Measurements from ENCODE around the gene B3GNT2.

Gene B3GNT2

DNA sequence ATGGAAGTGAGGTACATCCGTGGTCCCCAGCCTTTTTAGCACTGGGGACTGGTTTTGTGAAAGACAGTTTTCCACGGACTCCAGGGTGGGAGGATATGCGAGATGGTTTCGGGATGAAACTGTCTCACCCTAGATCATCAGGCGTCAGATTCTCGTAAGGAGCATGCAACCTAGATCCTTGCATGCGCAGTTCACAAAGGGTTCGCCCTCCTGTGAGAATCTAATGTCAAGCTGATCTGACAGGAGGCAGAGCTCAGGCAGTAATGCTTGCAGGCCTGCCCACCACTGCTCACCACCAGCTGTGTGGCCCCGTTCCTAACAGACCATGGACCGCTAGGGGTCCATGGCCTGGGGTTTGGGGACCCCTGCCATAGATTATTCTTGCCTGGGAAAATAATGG is 11.6 kb downstream of the B3GNT2 start:
- DNase-seq = no peak

DNA sequence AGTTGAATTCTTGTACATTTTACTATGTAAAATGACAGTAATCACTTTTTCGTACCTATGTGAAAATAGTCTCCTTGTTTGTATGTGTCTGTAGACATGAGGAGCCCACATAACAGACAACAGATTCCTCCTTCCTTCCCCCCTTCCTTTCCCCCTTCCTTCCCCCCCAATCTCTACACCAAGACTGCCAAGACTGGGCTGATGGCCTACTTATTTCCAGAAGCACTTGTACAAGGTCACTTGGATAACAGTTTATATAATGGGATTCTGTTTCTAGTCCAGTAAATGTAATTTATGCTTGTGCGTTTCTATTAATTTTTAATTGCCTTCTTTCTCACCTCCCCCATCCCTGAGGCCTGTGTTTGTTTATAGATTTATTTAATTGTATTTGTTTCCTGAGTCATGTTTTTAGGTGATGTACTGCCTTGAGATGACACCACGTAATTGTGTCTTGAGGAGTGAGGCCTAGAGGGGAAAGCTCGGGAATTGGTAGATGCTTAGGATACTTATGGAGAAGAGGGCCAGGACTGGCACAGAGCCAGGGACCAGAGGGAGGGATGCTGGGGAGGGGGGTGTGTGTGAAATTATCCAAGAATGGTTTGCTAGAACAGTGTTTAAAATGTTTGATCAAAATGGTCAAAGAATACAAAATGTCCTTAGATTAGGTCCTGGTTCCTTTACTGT is 12.3 kb downstream of the B3GNT2 start:
- no peak for DNase-seq

DNA sequence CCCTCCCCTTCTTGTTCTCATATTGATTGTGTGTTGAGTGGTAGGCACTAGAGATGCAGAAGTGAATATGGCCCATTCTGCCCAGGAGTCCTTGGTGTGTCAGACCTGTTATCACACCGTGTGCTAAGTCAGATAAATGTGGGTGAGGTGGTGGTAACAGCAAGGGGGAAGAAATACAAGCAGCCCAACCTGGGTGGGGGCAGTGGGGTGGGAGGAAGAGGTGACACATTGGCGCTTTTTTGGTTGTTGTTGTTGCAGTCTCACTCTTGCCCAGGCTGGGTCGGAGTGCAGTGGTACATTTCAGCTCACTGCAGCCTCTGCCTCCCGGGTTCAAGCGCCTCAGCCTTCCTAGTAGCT is 12.8 kb downstream of the B3GNT2 start:
- DNase-seq = no peak

DNA sequence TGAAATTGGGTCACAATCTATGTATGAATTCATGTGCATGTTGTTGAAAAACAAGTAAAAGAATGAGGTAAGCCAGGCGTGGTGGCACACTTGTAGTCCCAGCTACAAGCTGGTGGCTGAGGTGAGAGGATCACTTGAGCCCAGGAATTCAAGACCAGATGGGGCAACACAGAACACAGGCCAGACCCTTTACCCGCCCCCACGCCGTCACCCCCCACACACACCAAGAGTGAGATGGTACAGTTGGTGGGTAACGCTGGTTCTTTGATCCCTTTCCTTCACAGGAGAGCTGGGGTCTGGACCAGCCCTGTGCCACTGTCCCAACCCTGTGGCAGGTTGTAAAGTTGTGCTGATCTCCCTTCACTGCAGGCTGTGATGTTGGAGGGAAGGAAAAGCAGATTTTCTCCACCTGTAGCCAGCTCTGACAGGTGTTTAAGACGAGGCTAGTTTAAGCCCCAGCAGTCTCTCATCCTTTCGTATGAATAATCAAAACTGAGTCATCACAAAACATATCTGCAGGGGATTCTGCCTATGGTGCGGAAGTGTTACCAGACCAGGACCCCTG is 13.6 kb downstream of the B3GNT2 start:
- no peak for DNase-seq

DNA sequence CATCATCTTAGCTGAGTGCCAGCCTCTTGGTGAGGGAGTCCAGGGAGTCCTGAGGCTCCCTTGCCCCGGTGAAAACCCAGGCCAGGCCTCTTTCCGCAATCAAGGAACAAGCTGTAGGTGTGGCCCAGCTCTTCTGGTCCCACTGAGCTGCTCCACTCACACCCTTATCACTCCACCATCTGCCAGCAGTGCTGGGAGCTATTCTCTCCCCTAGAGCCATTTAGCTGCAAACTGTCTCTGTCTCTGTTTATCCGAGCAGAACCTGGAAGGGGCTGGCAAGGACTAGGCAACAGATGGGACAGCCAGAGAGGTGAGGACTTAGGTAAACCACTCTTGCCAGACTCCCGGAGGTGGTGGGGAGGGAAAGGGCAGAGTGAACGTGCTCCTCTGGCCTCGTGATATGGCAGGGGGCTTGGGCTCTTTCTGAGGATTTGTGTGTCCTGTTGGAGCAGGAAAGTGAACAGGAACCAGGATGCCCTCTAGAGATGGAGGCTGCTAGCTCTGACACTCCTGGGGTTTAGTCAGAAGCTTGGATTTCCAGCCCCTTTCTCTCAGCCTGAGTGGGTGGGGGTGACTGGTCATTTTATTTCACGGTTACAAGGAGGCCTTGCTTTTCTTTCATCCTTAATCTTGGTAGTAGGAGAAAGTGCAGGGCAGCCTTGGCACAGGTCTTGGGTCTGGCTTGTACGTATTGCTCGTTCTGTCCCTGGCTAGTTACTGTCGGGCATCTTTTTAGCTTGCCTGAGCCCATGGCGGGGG is 19.6 kb downstream of the B3GNT2 start:
- DNase-seq = no peak

DNA sequence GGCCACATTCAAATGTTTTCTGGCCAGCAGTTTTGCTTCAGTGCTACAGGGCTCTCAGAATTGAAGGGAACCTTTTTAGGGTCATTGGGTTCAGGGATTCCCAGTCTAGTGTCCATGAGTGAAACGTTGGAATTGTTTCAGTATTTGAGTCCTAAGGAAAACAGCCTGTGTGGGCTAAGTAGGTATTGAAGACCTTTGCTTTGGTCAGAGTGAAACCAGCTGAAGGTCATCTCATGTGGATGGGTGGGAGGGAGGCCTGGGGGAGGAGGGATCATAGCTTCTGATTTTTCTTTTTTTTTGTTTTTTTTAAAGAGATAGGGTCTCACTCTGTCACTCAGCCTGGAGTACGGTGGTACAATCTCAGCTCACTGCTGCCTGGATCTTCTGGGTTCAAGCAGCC is 20.2 kb downstream of the B3GNT2 start:
- no peak for DNase-seq

DNA sequence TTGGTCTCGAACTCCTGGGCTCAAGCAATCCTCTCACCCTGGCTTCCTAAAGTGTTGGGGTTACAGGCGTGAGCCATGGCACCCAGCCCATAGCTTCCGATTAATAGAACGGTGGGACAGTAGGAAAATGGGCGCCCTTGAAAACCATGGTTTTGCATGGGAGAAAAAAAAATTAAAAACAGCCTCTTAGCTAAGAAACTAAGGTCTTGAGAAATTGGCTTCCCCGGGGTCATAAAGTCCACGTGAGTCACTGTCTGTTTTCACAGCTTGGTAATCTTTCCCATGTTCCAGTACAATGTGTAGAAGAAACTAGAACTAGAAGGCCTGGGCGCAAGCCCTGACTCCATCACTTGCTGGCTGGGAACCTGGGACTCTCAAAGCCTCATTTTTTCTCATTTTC is 20.7 kb downstream of the B3GNT2 start:
- DNase-seq = no peak

DNA sequence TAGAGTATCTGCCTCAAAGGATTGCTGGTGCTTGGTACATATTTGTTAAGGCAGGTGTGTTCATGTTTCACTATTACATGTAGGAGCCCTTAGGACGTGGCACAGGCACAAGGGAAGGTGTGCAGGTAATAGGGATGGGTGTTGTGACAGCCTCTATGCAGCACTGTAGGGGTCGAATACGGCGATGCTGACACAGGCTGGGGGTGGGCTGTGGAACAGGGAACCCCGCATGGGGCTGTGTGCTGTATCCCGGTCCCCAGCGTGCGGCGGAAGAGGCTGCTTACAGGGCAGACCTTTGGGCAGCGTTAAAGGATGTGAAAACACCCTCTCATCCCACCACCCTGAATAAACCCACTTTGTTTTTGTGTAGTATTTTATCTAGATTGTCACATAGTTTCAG is 21.5 kb downstream of the B3GNT2 start:
- DNase-seq = no peak

DNA sequence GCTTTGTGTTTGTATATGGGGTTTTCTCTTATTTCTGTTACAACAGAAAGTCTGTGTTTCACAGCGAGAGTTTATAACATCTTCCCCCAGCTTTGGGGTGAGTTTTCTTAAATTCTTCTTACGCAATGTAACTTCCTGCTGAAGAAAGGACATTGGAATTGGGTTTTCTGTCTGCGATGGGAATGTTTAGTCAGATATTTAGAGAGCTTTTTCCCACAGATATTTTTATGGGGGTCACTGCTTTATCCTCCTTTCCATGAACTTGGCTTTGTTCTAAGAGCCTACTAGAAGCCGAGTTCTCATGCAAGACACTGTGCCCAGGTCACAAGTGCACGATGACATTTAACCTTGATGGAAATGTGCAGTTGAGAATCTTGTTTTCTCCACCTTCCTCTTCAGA is 22.1 kb downstream of the B3GNT2 start:
- DNase-seq = no peak

DNA sequence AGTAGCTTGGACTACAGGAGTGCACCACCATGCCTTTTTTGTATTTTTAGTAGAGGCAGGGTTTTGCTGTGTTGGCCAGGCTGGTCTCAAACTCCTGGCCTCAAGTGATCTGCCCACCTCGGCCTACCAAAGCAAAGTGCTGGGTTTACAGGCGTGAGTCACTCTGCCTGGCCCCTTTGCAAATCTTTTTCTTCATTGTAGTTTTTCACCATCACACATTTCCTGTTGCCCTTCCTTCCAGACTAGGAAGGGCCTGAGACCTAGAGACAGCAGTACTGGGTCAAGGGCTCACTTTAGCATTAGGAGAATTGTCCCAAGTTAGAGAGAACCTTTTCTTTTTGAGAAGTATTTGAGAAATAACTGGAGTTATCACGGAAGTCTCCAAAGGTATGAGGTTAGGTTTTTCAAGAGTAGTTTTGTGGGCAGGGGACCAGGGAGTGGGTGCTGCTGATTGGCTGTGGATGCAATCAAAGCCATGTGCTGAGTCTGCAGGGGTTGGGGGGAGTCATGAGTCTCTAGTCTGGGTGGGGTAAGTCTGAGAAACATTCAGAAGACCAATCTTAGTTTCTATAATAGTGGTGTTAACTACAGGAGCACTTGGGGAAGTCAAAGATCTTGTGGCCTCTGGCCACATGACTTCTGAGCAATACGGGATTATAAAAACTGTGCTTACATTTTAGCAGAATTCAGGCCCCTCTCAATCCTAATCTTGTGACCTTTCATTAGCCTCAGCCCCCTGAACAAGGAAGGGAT is 23.7 kb downstream of the B3GNT2 start:
- no peak for DNase-seq

DNA sequence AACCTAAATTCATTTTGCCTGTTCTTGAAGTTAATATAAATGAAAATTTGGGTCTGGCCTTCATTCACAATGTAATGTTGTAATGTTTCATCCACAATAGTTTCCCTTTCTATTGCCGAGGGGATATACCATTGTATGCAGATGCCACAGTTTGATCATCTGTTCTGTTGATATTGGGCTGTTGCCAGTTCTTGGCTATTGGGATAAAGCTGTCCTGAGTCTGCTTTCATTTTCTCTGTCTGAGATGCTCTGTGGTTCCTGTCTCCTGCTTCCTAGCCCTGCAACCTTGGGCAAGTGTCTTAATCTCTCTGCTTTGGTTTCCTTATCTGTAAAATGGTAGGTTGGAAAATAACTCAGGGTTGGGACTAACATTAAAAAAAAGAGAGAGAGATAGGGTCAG is 25.2 kb downstream of the B3GNT2 start:
- DNase-seq = no peak

DNA sequence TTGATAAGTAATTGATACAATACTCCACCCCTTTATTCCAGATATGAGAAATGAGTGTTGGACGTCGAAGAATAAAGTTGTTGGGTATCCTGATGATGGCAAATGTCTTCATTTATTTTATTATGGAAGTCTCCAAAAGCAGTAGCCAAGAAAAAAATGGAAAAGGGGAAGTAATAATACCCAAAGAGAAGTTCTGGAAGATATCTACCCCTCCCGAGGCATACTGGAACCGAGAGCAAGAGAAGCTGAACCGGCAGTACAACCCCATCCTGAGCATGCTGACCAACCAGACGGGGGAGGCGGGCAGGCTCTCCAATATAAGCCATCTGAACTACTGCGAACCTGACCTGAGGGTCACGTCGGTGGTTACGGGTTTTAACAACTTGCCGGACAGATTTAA is 26.3 kb downstream of the B3GNT2 start:
- no peak for DNase-seq

DNA sequence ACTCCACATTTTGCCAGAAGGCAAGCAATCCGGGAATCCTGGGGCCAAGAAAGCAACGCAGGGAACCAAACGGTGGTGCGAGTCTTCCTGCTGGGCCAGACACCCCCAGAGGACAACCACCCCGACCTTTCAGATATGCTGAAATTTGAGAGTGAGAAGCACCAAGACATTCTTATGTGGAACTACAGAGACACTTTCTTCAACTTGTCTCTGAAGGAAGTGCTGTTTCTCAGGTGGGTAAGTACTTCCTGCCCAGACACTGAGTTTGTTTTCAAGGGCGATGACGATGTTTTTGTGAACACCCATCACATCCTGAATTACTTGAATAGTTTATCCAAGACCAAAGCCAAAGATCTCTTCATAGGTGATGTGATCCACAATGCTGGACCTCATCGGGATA is 26.8 kb downstream of the B3GNT2 start:
- DNase-seq = no peak

DNA sequence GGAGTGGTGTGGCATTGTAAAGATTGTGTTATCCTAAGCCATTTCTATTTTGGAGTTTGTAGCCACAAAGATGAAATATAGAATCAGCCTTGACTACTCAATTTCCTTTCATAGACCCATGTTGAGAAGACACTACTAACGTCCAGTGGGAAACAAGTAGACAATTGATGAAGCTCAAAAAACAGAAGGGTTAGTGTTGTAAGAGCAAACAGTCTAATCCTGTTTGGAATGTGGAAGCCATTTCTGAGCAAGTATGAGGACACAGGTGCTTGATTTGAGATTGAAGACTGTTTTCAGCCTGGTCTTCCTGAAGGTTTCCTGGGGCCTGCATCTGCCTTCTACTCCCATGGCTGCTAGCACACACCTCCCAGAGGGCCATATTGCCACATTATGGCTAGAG is 29.1 kb downstream of the B3GNT2 start:
- DNase-seq = no peak

DNA sequence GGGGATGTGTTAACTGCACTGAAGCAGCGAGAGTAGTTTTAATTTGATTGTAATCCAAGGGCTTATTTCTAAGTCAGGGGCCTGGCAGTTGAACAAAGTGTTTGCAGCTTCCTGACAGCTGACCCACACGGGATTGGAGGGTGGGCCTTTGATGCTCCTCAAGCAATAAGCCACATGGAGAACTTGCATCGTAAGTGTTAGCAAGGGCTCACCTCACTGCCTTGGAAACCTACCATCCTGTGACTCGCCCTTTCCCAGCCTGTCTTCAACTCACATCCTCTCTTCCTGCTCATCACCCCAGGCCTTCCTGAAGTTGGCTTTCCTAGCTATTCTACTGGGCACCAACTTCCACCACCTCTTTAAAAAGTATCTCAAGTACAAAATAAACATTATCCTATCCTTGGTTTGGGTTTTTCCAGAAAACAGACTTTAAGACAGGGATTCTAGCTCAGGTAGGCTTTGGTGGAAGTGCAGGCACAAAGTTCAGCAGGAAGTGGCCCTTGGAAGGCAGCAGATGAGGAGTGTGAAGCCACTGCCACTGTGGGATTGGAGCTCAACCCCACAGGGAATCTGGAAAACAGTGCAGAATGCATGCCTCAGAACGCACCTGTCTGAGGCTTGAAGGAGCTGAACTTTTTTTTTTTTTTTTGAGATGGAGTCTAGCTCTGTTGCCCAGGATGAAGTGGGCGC is 31.6 kb downstream of the B3GNT2 start:
- no peak for DNase-seq

DNA sequence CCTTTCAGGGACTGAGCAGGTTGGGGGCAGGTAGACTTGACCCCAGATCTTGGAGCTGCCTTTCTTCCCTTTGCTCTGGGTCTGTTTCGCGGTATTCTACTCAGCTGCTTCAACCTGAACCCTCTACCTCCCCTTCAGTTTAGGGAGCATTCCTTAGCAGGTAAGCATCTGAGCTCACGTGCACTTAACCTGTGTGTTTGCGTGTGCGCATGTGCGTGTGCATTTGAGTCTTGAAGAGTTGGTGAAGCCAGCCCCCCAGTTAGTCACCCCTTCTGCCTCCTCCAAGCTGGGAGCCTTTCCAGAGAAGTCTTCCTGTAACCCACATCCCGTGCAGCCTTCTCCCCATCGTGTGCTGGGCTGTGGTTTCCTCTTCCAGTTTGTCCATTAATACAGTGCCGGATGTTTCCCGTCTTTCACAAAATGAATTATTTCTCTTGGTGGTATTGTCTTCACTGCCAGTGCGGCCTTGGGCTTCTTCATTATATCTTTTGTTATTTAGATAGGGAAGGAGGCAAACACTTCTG is 33.2 kb downstream of the B3GNT2 start:
- no peak for DNase-seq

DNA sequence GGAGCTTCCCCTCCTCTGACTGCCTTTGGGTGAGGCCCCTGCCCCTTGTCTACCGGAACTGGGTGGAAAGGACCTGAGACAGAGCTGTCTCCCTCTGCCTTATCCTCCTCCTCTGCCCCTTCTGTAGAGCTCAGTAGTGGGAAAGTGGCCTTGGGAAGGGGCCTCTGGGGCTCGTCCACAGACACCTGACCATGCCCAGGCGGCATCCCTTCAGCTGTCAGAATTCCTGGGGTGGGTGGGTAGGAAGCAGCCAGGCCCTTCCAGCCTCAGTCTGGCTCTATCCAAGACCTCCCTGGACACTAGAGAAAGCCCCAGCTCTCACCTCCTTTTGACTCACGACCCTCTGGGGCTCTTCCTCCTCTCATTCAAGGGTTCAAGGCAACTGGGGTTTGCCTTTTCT is 35.6 kb downstream of the B3GNT2 start:
- DNase-seq = no peak

DNA sequence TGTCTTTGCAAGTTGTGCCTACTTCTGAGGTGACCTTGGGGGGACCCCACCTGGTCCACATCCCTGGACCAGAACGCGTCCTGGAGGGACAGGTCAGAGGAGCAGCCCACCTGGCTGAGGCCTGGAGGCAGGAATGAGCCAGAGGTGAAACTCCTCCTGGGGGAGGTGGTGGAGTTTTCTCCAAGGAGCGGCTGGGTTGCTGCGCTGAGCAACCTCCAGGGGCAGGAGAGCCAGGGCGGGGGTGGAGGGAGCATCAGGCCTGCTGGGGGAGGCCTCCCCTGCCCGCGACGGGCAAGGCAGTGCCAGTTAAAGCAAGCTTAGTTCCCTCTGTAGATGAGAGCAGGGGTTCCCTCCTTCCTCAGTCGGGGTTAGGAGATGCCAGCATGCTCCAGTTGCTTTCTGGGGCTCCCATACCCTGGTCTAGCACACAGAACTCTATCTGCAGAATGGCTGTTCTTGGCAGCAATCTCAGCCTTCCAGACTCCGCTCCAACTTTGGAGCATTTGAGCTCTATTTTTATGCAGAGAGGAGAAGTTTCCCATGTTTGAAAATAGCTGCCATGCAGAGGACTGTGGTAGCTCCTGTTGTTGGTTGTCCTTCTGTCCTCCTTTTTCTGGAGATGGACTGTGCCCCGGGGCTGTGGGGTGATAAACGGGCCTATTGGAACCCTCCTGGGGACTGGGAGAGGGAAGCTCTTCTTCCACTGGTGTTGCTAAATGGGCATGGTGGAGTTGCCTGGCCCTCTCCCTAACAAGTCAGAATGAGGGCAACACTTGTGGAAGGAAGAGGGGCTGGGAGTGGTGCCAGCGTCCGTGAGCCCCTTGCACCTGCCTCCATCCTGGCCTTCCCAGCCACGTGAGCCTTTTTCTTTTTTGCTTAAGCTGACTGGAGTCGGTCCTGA is 39.1 kb downstream of the B3GNT2 start:
- DNase-seq = no peak

DNA sequence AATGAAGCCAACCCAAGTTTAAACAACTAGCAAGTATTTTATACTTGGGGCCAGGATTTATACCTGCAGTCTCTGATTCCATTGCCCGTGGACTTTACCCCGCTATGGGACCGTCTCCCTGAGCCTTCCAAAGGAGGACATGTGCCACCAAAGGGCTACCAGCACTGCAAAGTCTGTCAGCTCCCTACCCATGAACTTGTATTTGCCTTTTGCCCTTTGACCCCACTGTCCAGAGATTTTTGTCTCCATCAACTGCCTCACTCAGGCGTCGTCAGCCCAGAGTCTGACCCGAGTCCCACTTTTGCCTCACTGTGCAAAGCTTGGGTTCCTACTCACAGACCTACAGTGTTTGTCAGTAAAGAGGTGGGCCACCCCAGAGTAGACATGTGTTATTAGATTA is 40.6 kb downstream of the B3GNT2 start:
- DNase-seq = no peak

DNA sequence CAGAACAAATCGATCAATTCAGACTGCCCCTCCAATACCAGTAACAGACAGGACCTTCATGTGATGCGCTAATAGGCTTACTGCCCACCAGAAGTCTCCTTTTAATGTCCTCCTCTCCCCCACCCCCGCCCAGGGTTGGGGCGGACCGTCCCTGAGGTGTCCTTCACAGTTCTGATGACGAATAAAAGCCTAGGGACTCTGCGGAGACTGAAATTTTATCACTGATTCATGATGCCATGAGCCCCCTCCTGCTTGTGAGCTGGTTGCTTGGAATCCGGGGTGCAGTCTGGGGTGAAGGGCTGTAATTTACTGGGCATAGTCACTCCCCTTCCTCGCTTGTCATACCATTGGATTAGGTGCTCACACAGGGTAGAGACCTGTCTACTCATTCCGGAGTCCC is 42.3 kb downstream of the B3GNT2 start:
- no peak for DNase-seq

DNA sequence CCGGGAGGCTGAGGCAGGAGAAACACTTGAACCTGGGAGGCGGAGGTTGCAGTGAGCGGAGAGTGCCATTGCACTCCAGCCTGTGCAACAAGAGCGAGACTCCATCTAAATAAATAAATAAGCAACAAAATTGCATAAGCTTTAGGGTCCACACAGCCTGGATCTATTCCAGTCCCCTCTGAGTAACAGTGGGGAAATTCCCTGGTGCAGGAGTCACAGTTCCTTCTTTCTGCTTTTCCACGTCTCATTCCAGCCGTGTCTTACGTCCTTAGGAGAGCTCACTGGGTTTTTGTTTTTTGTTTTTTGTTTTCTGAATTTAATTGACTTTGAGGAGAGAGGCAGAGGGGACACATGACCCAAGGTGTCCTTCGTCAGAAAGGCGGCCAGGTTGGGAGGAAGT is 44.6 kb downstream of the B3GNT2 start:
- DNase-seq = no peak

DNA sequence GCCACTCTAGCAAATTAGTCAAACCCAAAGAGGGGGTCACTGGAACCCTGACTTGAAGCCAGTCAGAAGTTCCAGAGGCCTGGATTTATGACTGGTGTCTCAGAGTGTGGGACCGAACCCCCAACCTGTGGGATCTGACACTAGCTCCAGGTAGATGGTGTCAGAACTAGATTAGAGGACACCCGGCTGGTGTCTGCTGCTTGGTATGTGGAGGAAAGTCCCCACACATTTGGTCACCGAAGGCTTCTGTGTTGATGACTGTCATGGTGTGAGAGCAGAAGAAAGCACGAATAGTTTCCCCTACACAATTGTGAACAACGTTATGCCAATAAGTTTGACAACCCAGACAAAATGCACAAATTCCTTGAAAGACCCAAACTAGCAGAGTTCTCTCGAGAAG is 48.1 kb downstream of the B3GNT2 start:
- no peak for DNase-seq
